VCaP (cell line): ENCODE results near the gene MGAT4D.
"Not testable (repeated sequence)": the region's sequence is repeated elsewhere in the genome, so short reads cannot be mapped to it uniquely, and the experiment has no call there.

ENCODE experiments used
- H3K27ac ChIP-seq: fragments of 450-650 bp; 2 replicates; pipeline ENCODE4 v1.5.1; 2017
- CTCF ChIP-seq: fragments of 450-650 bp; conservative IDR thresholded peaks from 2 replicates; pipeline ENCODE4 v1.5.1; 2017; ENCODE audit warnings: mild to moderate bottlenecking, moderate library complexity

The MGAT4D gene

DNA sequence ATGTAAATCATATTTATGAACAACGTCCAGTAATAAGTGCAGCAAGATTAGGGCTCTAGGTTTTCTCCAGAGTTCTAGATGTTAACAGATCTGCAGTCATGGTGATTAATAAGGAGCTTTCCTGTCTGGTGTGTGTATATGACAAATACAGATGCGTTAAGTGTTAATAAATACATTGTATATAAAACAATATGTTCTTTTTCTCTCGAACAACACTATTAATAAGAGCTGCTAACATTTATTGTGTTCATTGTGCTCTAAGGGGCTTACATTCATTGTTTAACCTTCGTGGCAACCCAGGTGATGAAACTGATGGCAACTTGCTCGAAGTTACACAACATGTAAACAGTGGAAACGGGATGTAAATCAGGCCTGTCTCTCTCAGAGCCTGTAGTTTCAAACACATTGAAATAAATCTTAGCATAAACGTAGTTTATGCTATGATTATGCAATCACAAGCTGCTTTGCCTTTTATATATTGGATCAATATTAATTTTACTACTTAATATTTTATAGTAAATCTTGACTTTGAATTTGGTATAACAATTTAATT lies 70.1 kb downstream of the MGAT4D start:
- peak overlapping the region; percentile 82 for H3K27ac ChIP-seq
- TF ChIP-seq CTCF: peak; percentile 27

DNA sequence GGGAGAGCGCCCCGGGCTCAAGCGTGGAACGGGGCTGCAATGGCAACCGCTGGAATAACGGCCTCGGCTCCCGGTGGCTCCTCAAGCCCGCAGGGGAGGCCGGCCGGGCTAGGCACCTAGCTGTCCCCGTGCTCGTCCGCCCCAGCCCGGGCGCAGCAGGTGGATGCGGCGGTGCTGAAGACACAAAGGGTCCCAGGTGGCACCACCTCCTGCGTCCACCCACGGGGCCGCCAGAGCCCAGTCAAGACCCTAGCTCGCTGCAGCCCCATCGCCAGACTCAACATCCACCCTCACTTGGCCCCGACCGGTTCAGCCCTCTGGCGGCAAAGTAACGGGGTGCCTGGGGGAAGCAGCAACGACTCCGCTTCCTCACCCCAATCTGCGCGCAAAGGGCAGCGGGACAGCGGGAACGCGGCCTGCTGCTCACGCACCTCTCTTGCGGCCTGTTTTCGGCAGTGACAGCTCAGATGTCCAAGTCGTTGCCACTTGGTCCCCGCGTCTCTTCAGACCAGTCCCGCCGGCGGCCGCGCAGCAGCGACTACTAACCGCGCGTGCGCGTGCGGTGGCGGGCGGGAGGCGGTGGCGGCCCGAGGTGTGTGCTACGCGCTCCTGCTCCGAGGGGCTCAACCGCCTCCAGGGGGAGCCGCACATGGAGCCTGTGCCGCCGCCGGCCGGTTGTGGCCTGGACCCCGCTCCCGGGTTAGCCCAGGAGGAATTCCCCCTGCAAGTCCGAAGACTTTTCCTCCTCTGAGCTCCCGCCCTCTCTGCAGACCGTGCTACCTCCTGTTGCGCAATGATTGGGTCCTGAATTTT lies 70.8 kb downstream of the MGAT4D start, which contains the start of gene CLGN:
CLGN (minus strand) TSS at position 543 of the 813 bp plus-strand sequence. CDS start 14,570 bp downstream, outside the sequence.
- TF ChIP-seq CTCF: peak; percentile 76
- H3K27ac ChIP-seq: peak within 1 kb of the TSS; percentile 82

DNA sequence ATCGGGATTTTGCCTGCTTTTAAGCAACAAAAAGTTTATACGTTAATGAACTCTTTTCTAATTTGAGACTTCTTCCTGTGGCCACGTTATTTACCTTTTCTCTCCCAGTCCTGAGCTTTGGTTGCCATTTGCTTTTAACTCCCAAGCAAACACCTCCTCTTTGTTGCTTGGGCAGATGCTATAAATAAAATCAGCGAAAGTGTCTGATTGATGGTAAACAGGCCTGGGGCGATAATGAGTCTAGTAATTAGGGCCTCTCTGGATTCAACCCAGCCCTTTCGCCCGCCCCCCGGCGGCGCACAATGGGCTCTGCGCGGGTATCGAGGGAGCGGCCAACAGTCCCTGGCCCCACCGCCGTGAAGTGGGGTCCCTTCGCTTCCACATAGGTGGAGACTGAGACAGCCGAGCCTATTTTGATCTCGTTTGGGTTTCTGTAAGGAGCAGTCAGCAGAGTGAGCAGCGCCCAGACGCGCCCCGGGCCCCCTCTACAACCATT lies 71.4 kb downstream of the MGAT4D start:
- peak overlapping the region; percentile 82 for H3K27ac ChIP-seq
- TF ChIP-seq CTCF: no peak; the same call in 1 of the 2 replicates

GRCh38 chr4:140423106-140423505 lies 75.0 kb downstream of the MGAT4D start:
- no peak for TF ChIP-seq CTCF
- H3K27ac ChIP-seq: no peak overlapping the region

- not testable (repeated sequence) for H3K27ac ChIP-seq
Measured at GRCh38 chr4:140413130-140413969, 84.7 kb downstream of the MGAT4D start.

GRCh38 chr4:140408974-140409373 lies 89.1 kb downstream of the MGAT4D start:
- H3K27ac ChIP-seq: no peak overlapping the region
- no peak for TF ChIP-seq CTCF

- no peak overlapping the region for H3K27ac ChIP-seq
- TF ChIP-seq CTCF: no peak
Measured at GRCh38 chr4:140406292-140406691, 91.8 kb downstream of the MGAT4D start.
